HCT116 (cell line): ENCODE measurements around the gene C7orf33. TPM values are rescaled to one million over a fixed set of nuclear protein-coding genes. Genes with fewer than 3 reads are reported as not detected.

ENCODE experiments used
- ATAC-seq: fragments of 200-7000 bp; cut with Tn5 transposase; 2 replicates; pipeline ENCODE4 v1.9.1; 2020; ENCODE audit warnings: mild to moderate bottlenecking, moderate library complexity
- BruUV-seq: library from RNA; stranded (reverse); fragments of 400-500 nt; replicated peaks from 2 replicates; lab custom pipeline; 2021; lab: Mats Ljungman, UMichigan
- CTCF ChIA-PET: fragments of 300-600 bp; sonication (Branson Sonifier 250); formaldehyde crosslinking; loops from one replicate; lab custom pipeline; 2021; ENCODE audit warnings: antibody characterized with exemption; lab: Charles Lee
- POLR2A ChIA-PET: fragments of 300-600, 350-600 bp; sonication (Branson Sonifier 250); formaldehyde crosslinking; loops from one replicate; lab custom pipeline; 2021; ENCODE audit warnings: antibody characterized with exemption; lab: Charles Lee
- RAD21 ChIA-PET, 2 experiments: fragments of 300-600 bp; sonication (Branson Sonifier 250); formaldehyde crosslinking; loops; one replicate each; lab custom pipeline; 2023; ENCODE audit warnings: low total read pairs in 2 of 2; ENCODE audit not compliant: uncharacterized antibody in 2 of 2, unreplicated experiment in 2 of 2, low non-redundant PET in 1 of 2; lab: Charles Lee
- DNase-seq: peaks from one replicate; pipeline ENCODE4 v3.0.0-alpha.2; 2010; ENCODE audit warnings: low read depth, low spot score
- H2AFZ ChIP-seq: fragments of 200-600 bp; shearing (Covaris generic), sonication (generic); 2 replicates; pipeline ENCODE4 v1.6.1; 2017; ENCODE audit warnings: low read depth, mixed run types, mixed read lengths, antibody characterized with exemption, low read length; ENCODE audit not compliant: poor library complexity, severe bottlenecking
- H3K27ac ChIP-seq: 2 replicates; pipeline ENCODE4 v1.5.1; 2012; ENCODE audit warnings: low read depth, low read length
- H3K27me3 ChIP-seq: fragments of 200-600 bp; sonication (generic); 2 replicates; pipeline ENCODE4 v1.6.1; 2016; ENCODE audit warnings: mixed run types, low read length, mixed read lengths; ENCODE audit not compliant: insufficient read depth
- H3K36me3 ChIP-seq, 2 experiments: fragments of 200-500 bp in 1 of 2; fragments of 200-600 bp in 1 of 2; sonication (Bioruptor generic) in 1 of 2; sonication (generic) in 1 of 2; 2 replicates each; pipeline versions ENCODE4 v1.5.1 to v1.6.1; 2014 to 2016; ENCODE audit warnings: low read length in 2 of 2, inconsistent platforms in 1 of 2, mixed read lengths in 1 of 2, mixed run types in 1 of 2; ENCODE audit not compliant: insufficient read depth in 2 of 2, control insufficient read depth in 1 of 2
- H3K4me1 ChIP-seq, 2 experiments: fragments of 200-600 bp in 1 of 2; sonication (generic) in 1 of 2; 2 replicates each; pipeline versions ENCODE4 v1.5.1 to v1.6.1; 2012 to 2017; ENCODE audit warnings: low read length in 2 of 2, inconsistent platforms in 1 of 2, mild to moderate bottlenecking in 1 of 2, mixed read lengths in 1 of 2, mixed run types in 1 of 2, moderate library complexity in 1 of 2; ENCODE audit not compliant: insufficient read depth in 2 of 2, control insufficient read depth in 1 of 2
- H3K4me2 ChIP-seq: fragments of 200-600 bp; sonication (generic); 2 replicates; pipeline ENCODE4 v1.6.1; 2017; ENCODE audit warnings: mixed run types, low read length, mixed read lengths
- H3K4me3 ChIP-seq, 2 experiments: fragments of 200-600 bp in 1 of 2; sonication (generic) in 1 of 2; replicated peaks in 1 of 2; 2 replicates each; pipeline ENCODE4 v1.5.1; 2011 to 2016; ENCODE audit warnings: low read length in 2 of 2, control low read depth in 1 of 2, low read depth in 1 of 2, mild to moderate bottlenecking in 1 of 2, mixed read lengths in 1 of 2, mixed run types in 1 of 2
- H3K79me2 ChIP-seq: fragments of 200-600 bp; sonication (generic); 2 replicates; pipeline ENCODE4 v1.6.1; 2017; ENCODE audit warnings: mild to moderate bottlenecking, mixed run types, low read length, moderate library complexity, mixed read lengths; ENCODE audit not compliant: insufficient read depth
- H3K9ac ChIP-seq: fragments of 200-600 bp; sonication (generic); 2 replicates; pipeline ENCODE4 v1.6.1; 2016; ENCODE audit warnings: low read length, mixed read lengths
- H3K9me2 ChIP-seq: fragments of 200-600 bp; sonication (generic), shearing (Covaris generic); 2 replicates; pipeline ENCODE4 v1.6.1; 2017; ENCODE audit warnings: mixed run types, mild to moderate bottlenecking, moderate library complexity; ENCODE audit not compliant: insufficient read depth
- H3K9me3 ChIP-seq, 2 experiments: fragments of 200-500 bp in 1 of 2; fragments of 200-600 bp in 1 of 2; sonication (Bioruptor generic) in 1 of 2; sonication (generic) in 1 of 2; 2 replicates each; pipeline ENCODE4 v1.6.1; 2014 to 2017; ENCODE audit warnings: low read length in 2 of 2, mixed read lengths in 2 of 2, inconsistent platforms in 1 of 2, low read depth in 1 of 2, mild to moderate bottlenecking in 1 of 2, mixed run types in 1 of 2, moderate library complexity in 1 of 2; ENCODE audit not compliant: control insufficient read depth in 1 of 2, insufficient read depth in 1 of 2
- H4K20me1 ChIP-seq: fragments of 200-600 bp; sonication (generic), shearing (Covaris generic); 2 replicates; pipeline ENCODE4 v1.6.1; 2017; ENCODE audit warnings: mixed run types, mild to moderate bottlenecking, moderate library complexity; ENCODE audit not compliant: insufficient read depth
- ATF3 ChIP-seq: IDR thresholded peaks from 2 replicates; pipeline ENCODE4 v1.6.1; 2012
- CEBPB ChIP-seq: IDR thresholded peaks from 2 replicates; pipeline ENCODE4 v1.6.1; 2012; ENCODE audit warnings: low read depth
- CTCF ChIP-seq, 3 experiments: fragments of 200-600 bp in 1 of 3; sonication (generic) in 1 of 3; IDR thresholded peaks in 2 of 3; conservative IDR thresholded peaks in 1 of 3; 2 replicates each; pipeline ENCODE4 v1.5.1; 2012 to 2017; ENCODE audit warnings: low read depth in 2 of 3, low read length in 2 of 3, antibody characterized with exemption in 1 of 3, borderline replicate concordance in 1 of 3, control low read depth in 1 of 3, mild to moderate bottlenecking in 1 of 3, mixed read lengths in 1 of 3, mixed run types in 1 of 3, moderate library complexity in 1 of 3; ENCODE audit not compliant: insufficient read depth in 1 of 3
- EGR1 ChIP-seq: IDR thresholded peaks from 2 replicates; pipeline ENCODE4 v1.6.1; 2012; ENCODE audit warnings: low read depth
- ELF1 ChIP-seq: IDR thresholded peaks from 2 replicates; pipeline ENCODE4 v1.6.1; 2012; ENCODE audit warnings: low read depth, borderline replicate concordance
- EZH2 ChIP-seq: fragments of 200-600 bp; sonication (generic); IDR thresholded peaks from 2 replicates; pipeline ENCODE4 v1.6.1; 2017; ENCODE audit warnings: antibody characterized with exemption, mixed run types
- EZH2phosphoT487 ChIP-seq: fragments of 200-600 bp; IDR thresholded peaks from 2 replicates; pipeline ENCODE4 v1.6.1; 2018; ENCODE audit warnings: antibody characterized with exemption, borderline replicate concordance
- FOSL1 ChIP-seq: IDR thresholded peaks from 2 replicates; pipeline ENCODE4 v1.6.1; 2012; ENCODE audit warnings: low read depth
- MAX ChIP-seq: IDR thresholded peaks from 2 replicates; pipeline ENCODE4 v1.6.1; 2012
- RAD21 ChIP-seq: IDR thresholded peaks from 2 replicates; pipeline ENCODE4 v1.6.1; 2012; ENCODE audit warnings: low read depth, mild to moderate bottlenecking
- SIN3A ChIP-seq: IDR thresholded peaks from 2 replicates; pipeline ENCODE4 v1.6.1; 2012; ENCODE audit warnings: low read depth
- SP1 ChIP-seq: IDR thresholded peaks from 2 replicates; pipeline ENCODE4 v1.6.1; 2012; ENCODE audit warnings: low read depth
- SRF ChIP-seq: IDR thresholded peaks from 2 replicates; pipeline ENCODE4 v1.6.1; 2012; ENCODE audit warnings: low read depth
- TCF7L2 ChIP-seq: IDR thresholded peaks from 2 replicates; pipeline ENCODE4 v1.7.0; 2011; ENCODE audit warnings: borderline replicate concordance, inconsistent platforms; ENCODE audit not compliant: insufficient read depth, insufficient read length; ENCODE audit errors: extremely low read depth
- YY1 ChIP-seq: IDR thresholded peaks from 2 replicates; pipeline ENCODE4 v1.6.1; 2011; ENCODE audit warnings: low read length, low read depth, moderate library complexity, mild to moderate bottlenecking; ENCODE audit not compliant: insufficient replicate concordance; ENCODE audit errors: extremely low read depth
- ZBTB33 ChIP-seq: IDR thresholded peaks from 2 replicates; pipeline ENCODE4 v1.6.1; 2011; ENCODE audit warnings: mild to moderate bottlenecking, low read length, moderate library complexity; ENCODE audit not compliant: insufficient replicate concordance; ENCODE audit errors: extremely low read depth
- ZFX ChIP-seq: fragments of 450-650 bp; IDR thresholded peaks from 2 replicates; pipeline ENCODE4 v1.6.1; 2017
- intact Hi-C: fragments of 100-400 bp; cut with micrococcal nuclease; formaldehyde crosslinking; loops from 2 replicates; pipeline ENCODE4 v1.10.0; 2022
- total RNA-seq: library from RNA; stranded (reverse); gene quantifications from one replicate; pipeline ENCODE4 v1.2.1, GENCODE V29; 2021; ENCODE audit not compliant: unreplicated experiment

The C7orf33 gene
- total RNA-seq, 1 experiment from 2014 or later = not detected

GRCh38 chr7:148628011-148628410, 37.4 kb downstream of the C7orf33 start:
- DNase-seq (no peak), ATAC-seq (no peak)
- Histone ChIP-seq H3K9me2 (no peaks in the 10 kb centered on the region), H3K27me3 (no peaks in the 10 kb centered on the region), H3K36me3 (no peaks in the 10 kb centered on the region), H4K20me1 (no peaks in the 10 kb centered on the region), H2AFZ (no peak overlapping the region), H3K9me3 (no peaks in the 10 kb centered on the region), H3K4me2 (no peak overlapping the region), H3K79me2 (no peaks in the 10 kb centered on the region), H3K4me1 (0 out of 4 replicates have a peak, but pooled peaks cover 0 to 3% of the 10 kb centered on the region in 2 experiments), H3K27ac (no peak overlapping the region), H3K9ac (no peak overlapping the region), H3K4me3 (no peak overlapping the region)
- no peak for TF ChIP-seq YY1
- TF ChIP-seq EGR1 = no peak
- no peak for TF ChIP-seq EZH2phosphoT487
- TF ChIP-seq ZBTB33 = no peak
- no peak for TF ChIP-seq SRF
- no peak for TF ChIP-seq ZFX
- TF ChIP-seq CEBPB = no peak
- no peak for TF ChIP-seq ELF1
- no peak for TF ChIP-seq TCF7L2
- no peak for TF ChIP-seq SIN3A
- TF ChIP-seq SP1 = no peak
- TF ChIP-seq ATF3 = no peak
- no peak for TF ChIP-seq CTCF (IDR thresholded peaks at IDR 0.05 in 2 of 3, conservative IDR thresholded peaks at IDR 0.05 in 1 of 3; ENCODE audit: borderline replicate concordance in 1 of 3, insufficient read depth in 1 of 3, low read depth in 2 of 3, low read length in 2 of 3)
- TF ChIP-seq EZH2 = no peak
- TF ChIP-seq RAD21 = no peak
- no peak for TF ChIP-seq MAX
- no peak for TF ChIP-seq FOSL1
- no TSS peak for BruUV-seq
- ChIA-PET CTCF (no interaction called here), RAD21 (no interaction called here), POLR2A (no interaction called here)
- intact Hi-C loops = no loop called here
